Muscle layer of duodenum (tissue), 2 donors: Measurements from ENCODE around the gene UCN.
"Not testable (repeated sequence)": the region's sequence is repeated elsewhere in the genome, so short reads cannot be mapped to it uniquely, and the experiment has no call there.

ENCODE experiments used
- H3K27ac ChIP-seq: one replicate; pipeline ENCODE4 v1.7.0; 2013; ENCODE audit warnings: mild to moderate bottlenecking, low read length
- H3K27me3 ChIP-seq: one replicate; pipeline ENCODE4 v1.7.0; 2013; ENCODE audit warnings: low read depth, mild to moderate bottlenecking, control low read depth, low read length
- H3K36me3 ChIP-seq, 2 donors: one replicate each; pipeline ENCODE4 v1.7.0; 2013; ENCODE audit warnings: low read length in 2 of 2, control low read depth in 1 of 2, mild to moderate bottlenecking in 1 of 2; ENCODE audit not compliant: insufficient read depth in 2 of 2, control insufficient read depth in 1 of 2
- H3K4me1 ChIP-seq, 2 donors: one replicate each; pipeline ENCODE4 v1.7.0; 2013; ENCODE audit warnings: low read length in 2 of 2, mild to moderate bottlenecking in 2 of 2, control low read depth in 1 of 2, moderate library complexity in 1 of 2; ENCODE audit not compliant: insufficient read depth in 2 of 2, control insufficient read depth in 1 of 2
- H3K4me3 ChIP-seq, 2 donors: one replicate each; pipeline ENCODE4 v1.7.0; 2013; ENCODE audit warnings: low read length in 2 of 2, low read depth in 1 of 2, mild to moderate bottlenecking in 1 of 2
- H3K9me3 ChIP-seq, 2 donors: one replicate each; pipeline ENCODE4 v1.7.0; 2013; ENCODE audit warnings: low read length in 2 of 2, control low read depth in 1 of 2, mild to moderate bottlenecking in 1 of 2; ENCODE audit not compliant: control insufficient read depth in 1 of 2
- donor health status: healthy.

The UCN gene

DNA sequence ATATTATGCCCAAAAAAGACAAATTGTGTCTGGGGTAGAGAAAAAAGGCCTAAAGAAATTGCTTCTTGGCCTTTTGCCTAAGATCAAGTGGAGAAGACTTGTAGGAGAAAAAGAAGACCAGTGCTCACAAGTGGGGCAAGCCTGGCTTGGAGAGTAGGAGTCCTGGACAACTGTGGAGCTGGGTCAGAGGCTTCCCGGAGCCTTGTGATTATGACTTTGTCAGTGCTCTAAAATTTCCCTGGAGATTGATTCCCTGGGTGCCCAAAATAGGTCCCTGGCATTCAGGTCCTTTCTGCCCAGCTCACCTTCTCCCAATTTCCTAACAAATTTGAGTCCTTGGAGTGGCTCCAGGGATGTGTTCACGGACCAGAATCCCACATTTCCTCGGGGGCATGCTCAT lies 26.8 kb downstream of the UCN start:
- Histone ChIP-seq H3K27ac (no peak overlapping the region), H3K4me1 (no peaks in the 10 kb centered on the region), H3K9me3 (no peaks in the 10 kb centered on the region), H3K36me3 (no peaks in the 10 kb centered on the region), H3K27me3 (peaks cover 3% of the 10 kb centered on the region), H3K4me3 (no peak overlapping the region)

DNA sequence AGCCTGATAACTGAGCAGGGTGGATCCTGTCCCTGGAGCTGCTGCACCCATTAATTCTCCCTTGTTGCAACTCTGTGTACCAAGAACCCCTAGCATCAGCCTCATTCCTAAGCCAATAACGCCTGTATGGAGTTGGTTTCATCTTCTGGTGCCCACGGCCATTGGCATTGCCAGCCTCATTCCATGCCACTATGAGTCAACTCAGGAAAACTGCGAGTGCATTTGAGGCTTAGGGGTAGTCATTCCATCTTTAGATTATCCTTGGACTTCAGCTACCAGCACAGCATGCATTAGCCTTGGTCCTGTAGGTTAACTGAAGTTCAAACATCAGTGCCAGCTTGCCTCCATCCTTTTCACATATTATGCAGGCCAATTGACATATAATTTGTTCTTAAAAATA lies 27.4 kb downstream of the UCN start:
- H3K4me1 ChIP-seq = no peaks in the 10 kb centered on the region
- peaks cover 3% of the 10 kb centered on the region for H3K27me3 ChIP-seq
- H3K9me3 ChIP-seq = no peaks in the 10 kb centered on the region
- no peak overlapping the region for H3K4me3 ChIP-seq
- no peak overlapping the region for H3K27ac ChIP-seq
- no peaks in the 10 kb centered on the region for H3K36me3 ChIP-seq

DNA sequence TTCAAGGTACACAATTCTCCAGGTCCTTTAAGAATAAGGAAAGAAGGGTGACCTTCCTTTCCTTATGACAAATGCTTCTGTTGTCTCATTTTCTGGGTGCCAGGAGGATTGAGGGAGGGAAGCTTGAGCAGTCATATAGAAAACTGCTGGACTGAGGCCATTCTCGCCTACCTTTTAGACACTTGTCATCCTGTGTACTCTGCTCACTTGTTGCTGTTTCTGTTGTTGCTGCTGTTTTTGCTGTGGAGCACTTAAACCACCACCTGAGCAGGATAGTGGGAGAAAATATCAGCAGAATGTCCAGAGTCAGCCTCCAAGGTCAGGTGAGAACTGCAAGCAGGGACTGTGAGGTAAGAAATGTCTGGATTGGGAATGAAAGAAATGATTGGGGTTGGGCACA lies 30.2 kb downstream of the UCN start:
- Histone ChIP-seq H3K27me3 (peaks cover 3% of the 10 kb centered on the region), H3K4me3 (no peak overlapping the region), H3K4me1 (no peaks in the 10 kb centered on the region), H3K9me3 (no peaks in the 10 kb centered on the region), H3K36me3 (no peaks in the 10 kb centered on the region), H3K27ac (no peak overlapping the region)

DNA sequence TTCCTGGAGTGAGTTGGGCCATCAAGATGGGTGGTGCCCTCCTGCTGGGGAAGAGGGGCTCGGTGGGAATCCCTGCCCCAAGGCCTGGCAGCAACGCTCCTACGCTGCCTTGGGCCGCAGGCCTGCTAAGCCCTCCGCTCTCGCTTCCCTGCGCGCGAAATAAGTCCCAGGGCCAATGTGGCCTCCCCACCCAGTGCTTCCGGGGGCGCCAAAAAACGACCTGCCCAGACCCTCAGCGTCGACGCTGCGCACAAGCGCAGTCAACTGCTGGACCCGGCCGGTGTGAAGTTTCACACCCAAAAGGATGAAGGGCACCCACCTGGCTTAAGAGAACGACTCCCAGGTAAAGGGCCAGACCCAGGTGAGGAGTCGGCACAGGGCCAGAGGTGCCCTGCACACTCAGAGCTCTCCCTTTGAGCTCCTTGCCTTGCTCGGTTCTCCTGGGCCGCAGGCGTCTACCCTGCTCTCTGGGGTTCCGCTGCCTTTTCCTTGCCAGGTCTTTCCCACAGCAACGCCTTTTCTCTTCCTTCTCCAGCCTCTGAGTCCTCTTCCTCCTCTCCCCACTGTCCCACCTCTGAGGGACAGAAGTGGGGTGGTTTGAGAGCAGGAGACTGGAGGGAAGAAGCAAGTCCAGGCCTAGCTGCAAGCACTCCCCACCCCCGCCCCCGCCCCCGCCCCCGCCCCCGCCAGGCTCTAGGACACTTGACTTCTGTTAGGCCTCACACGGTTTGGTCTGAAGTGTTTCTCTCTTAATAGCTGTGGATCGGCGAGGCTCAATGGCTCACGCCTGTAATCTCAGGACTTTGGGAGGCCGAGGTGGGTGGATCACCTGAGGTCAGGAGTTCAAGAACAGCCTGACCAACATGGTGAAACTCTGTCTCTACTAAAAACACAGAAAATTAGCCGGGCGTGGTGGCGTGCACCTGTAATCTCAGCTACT lies 32.8 kb downstream of the UCN start, which contains the start of gene DNAJC5G:
Gene DNAJC5G, plus strand, starts transcription at position 223 of the 940 bp plus-strand sequence. CDS start 1,296 bp downstream, outside the sequence.
- Histone ChIP-seq H3K4me1 (no peaks in the 10 kb centered on the region), H3K36me3 (no peaks in the 10 kb centered on the region), H3K4me3 (no peak within 1 kb of the TSS), H3K27ac (no peak within 1 kb of the TSS), H3K9me3 (no peaks in the 10 kb centered on the region), H3K27me3 (no peaks in the 10 kb centered on the region)

DNA sequence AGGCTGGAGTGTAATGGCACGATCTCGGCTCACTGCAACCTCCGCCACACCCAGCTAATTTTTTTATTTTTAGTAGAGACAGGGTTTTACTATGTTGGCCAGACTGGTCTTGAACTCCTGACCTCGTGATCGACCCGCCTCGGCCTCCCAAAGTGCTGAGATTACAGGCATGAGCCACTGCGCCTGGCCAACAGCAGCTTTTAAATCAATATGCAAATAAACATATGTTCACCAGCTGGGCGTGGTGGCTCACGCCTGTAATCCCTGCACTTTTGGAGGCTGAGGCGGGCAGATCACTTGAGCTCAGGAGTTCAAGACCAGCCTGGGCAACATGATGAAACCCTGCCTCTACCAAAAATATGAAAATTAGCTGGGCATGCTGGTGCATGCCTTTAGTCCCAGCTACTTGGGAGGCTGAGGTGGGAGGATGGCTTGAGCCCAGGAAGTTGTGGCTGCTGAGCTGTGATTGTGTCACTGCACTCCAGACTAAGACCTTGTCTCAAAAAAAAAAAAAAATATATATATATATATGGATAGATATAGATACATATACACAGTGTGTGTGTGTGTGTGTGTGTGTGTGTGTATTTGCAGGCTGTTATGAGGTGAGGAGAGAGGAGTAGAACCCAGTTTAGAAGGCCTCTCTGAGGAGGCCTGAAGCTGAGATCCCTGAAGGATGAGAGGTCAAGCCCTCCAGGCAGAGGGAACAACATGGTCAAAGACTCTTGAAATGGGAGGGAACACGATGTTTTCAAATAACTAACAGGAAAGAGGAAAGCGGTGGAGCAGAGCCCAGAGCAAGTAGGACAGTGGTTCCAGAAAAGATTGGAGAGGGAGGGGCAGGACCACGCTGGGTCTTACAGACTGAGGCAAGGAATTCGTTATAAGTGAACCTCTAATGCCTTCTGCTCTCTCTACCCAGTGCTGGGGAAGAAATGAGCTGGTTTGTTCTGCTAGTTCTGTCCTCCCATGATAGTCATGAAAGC lies 35.4 kb downstream of the UCN start:
- not testable (repeated sequence) for H3K27ac ChIP-seq, H3K27me3 ChIP-seq, H3K4me1 ChIP-seq, H3K9me3 ChIP-seq, H3K36me3 ChIP-seq, H3K4me3 ChIP-seq

DNA sequence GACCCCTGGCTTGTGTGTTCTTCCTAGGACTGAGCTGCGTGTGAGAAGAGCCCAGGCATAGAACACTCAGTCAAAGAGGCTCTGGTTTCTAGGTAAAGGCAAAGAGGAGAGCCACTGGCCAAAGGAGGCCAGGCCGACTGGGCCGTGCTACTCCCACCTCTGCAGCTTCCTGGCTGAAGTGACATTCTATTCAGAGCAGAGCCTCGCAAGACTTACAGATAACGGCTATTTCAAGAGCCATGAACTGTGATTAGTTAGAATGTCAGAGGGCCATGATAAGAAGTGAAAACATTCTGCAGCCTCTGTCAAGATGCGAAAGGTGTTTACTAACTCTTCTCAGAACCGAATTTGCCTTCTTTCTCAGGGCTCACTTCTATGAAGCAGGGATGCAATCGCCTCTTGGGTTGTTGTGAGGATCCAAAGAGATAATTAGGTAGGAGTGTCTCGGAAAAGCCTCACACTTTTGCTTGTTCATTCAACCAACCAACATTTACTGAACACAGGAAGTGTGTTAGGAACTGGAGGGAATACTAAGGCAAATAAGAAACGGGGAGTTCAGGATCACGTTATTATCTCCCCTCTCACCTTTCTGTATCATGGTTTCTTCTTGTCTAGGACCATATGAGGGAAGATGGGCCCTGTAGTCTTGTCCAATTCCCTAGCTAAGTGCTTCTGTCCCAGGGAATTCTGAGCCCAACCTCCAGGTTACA lies 36.5 kb downstream of the UCN start:
- Histone ChIP-seq H3K27ac (no peak overlapping the region), H3K27me3 (no peaks in the 10 kb centered on the region)

DNA sequence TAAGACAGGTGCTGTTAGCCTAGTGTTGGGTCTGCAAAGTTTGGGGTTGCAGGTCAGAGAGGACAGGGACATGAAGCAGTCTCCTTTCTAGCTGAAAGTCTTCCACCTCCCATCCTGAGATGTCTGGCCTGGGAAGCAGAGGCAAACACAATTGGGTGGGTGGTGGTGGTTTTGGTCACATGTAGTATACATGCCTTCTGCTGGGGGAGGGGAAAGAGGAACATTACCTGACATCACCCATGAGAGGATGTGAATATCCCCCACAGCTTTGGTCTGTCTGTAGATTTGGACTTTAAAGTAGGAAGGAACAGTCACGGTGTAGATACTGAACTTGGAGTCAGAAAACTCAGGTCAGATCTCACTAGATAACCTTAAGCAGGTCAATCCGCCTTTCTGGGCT lies 37.6 kb downstream of the UCN start:
- no peaks in the 10 kb centered on the region for H3K4me1 ChIP-seq
- H3K9me3 ChIP-seq = no peaks in the 10 kb centered on the region
- no peak overlapping the region for H3K27ac ChIP-seq
- H3K4me3 ChIP-seq = no peak overlapping the region
- H3K36me3 ChIP-seq = no peaks in the 10 kb centered on the region
- peaks cover 3% of the 10 kb centered on the region for H3K27me3 ChIP-seq

More for the DNA sequence above, 36.5 kb downstream of the UCN start:
- Histone ChIP-seq H3K9me3 (no peaks in the 10 kb centered on the region), H3K4me1 (no peaks in the 10 kb centered on the region), H3K36me3 (no peaks in the 10 kb centered on the region), H3K4me3 (no peak overlapping the region)

DNA sequence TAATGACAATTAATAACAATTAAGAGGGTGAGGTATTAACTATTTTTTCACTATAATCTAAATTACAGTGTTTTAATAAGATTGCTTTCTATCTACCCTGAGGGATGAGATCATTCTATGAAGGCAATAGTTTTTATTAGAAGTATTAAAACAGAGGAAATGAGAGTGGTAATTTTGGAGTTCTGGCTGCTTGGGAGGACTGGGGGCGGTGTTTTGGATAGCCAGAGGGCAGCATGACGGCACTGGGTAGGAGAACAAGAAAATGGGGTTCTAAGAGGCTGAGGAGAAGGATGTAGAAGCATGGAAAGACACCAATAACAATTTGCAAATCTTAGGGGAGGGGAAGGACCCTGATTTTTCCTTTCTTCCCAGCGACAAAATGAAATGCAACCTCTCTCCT lies 38.1 kb downstream of the UCN start:
- H3K9me3 ChIP-seq = no peaks in the 10 kb centered on the region
- H3K27me3 ChIP-seq = peaks cover 8% of the 10 kb centered on the region
- H3K36me3 ChIP-seq = no peaks in the 10 kb centered on the region
- H3K4me1 ChIP-seq = peaks cover 0 to 2% of the 10 kb centered on the region in 2 donors
- no peak overlapping the region for H3K4me3 ChIP-seq
- no peak overlapping the region for H3K27ac ChIP-seq

DNA sequence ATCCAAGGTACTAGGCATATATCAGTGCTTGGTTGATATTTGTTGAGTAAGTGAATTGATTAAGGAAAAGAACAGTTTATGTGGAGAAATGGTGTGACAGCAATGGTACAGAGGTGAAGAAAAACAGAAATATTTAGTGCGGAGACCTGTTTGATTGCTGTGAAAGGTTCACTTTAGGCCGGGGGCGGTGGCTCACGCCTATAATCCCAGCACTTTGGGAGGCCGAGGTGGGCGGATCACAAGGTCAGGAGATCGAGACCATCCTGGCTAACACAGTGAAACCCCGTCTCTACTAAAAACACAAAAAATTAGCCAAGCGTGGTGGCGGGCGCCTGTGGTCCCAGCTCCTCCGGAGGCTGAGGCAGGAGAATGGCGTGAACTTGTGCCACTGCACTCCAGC lies 39.9 kb downstream of the UCN start:
- H3K9me3 ChIP-seq, H3K27ac ChIP-seq, H3K4me3 ChIP-seq, H3K36me3 ChIP-seq: not testable (repeated sequence)
- peaks cover 27% of the 10 kb centered on the region for H3K27me3 ChIP-seq
- H3K4me1 ChIP-seq = peaks cover 4 to 20% of the 10 kb centered on the region in 2 donors

DNA sequence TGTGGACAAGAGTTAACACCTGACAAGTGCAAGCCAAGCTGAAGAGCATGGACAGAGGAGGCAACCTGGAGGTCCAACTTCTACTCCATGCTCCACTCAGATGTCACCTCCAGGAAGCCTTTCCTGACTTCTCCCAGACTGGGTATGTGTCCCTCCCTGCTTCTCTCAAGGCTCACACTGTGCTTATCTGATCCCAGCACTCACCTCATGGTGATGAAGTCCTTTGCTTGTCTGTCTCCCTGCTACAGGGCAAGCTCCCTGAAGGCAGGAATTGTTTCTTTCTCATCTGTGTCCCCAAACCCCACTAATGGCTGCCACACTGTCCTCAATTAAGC lies 42.7 kb downstream of the UCN start:
- Histone ChIP-seq H3K4me3 (no peak overlapping the region), H3K4me1 (peaks cover 4 to 35% of the 10 kb centered on the region in 2 donors), H3K9me3 (no peaks in the 10 kb centered on the region), H3K27ac (no peak overlapping the region), H3K36me3 (no peaks in the 10 kb centered on the region), H3K27me3 (peaks cover 45% of the 10 kb centered on the region)
